DOHH2 (cell line): ENCODE measurements around the gene LIPM.

ENCODE experiments used
- CTCF ChIP-seq: fragments of 200-600 bp; sonication (generic); IDR thresholded peaks from one replicate; pipeline ENCODE4 v1.5.1; 2014; ENCODE audit warnings: antibody characterized with exemption, mild to moderate bottlenecking, low read depth, low read length; ENCODE audit not compliant: poor library complexity, severe bottlenecking
- EZH2phosphoT487 ChIP-seq: fragments of 200-600 bp; sonication (generic); IDR thresholded peaks from 2 replicates; pipeline ENCODE4 v1.6.1; 2017; ENCODE audit warnings: borderline replicate concordance, mild to moderate bottlenecking, antibody characterized with exemption, low read length, moderate library complexity, mixed read lengths

GRCh38 chr10:88820748-88821401 is 18.3 kb downstream of the LIPM start:
- TF ChIP-seq CTCF (no peak), EZH2phosphoT487 (no peak)
